Eye (tissue), 1 donor: Measurements from ENCODE around the gene ZNF785.
"Not testable (repeated sequence)": the region's sequence is repeated elsewhere in the genome, so short reads cannot be mapped to it uniquely, and the experiment has no call there.

Experiments used
- DNase-seq: peaks from one replicate; pipeline ENCODE4 v3.0.0-alpha.2; 2015

ZNF785 gene

DNA sequence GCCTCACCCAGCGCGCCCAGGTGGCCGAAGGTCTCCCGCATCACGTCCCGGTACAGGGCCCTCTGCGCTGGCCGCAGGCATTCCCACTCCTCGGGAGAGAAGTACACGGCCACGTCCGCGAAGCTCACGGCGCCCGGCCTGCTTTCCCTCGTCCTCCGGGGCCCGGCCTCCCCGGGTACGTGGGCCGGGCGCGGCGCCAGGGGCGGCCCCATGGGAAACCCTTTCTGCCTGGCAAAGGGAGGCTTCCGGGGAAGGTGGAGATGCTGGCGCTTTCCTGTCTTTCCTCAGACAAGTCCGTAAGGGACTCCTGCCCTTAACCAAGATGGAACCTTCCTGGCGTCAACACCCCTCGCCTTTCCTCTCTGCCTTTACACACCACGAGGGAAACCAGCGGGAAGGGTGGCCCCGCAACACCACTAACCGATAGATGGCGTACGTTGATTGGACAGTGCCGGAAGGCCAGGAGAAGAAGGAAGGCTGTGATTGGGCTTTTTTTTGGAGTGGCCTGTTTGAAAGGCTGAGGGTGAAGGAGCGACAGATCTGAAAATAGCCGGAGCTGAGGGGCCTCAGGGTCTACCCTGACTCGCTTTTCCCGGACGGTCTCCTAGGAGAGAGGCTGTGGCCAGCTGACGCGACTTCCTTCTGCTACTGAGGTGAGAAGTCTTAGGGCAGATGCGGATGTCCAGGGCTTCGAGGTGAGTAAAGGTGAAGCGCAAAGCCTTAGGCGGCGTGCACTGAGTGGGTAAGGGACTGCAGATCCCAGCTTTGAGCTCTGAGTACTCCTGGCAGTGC is at the start of gene ZNF785:
Gene ZNF785, minus strand, starts transcription at position 298 of the 792 bp plus-strand sequence. Its CDS starts 86 bp downstream, at position 212.
- peak; percentile 100 for DNase-seq

DNA sequence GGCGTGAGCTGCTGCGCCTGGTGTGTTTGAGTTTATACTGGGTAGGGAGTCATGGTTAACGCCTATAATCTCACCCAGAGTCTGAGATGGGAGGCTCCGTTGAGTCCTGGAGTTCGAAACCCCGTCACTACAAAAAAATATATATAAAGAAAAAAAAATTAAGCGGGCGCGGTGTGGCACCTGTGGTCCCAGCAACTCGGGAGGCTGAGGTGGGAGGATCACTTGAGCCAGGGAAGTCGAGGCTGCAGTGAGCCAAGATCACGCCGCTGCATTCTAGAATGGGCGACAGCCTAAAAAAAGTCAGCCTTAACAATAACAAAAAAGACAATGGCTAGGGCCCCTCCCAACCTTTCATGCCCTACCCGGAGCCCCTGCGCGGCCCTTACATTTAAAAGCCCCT is 48.0 kb upstream of the ZNF785 start:
- no peak for DNase-seq

DNA sequence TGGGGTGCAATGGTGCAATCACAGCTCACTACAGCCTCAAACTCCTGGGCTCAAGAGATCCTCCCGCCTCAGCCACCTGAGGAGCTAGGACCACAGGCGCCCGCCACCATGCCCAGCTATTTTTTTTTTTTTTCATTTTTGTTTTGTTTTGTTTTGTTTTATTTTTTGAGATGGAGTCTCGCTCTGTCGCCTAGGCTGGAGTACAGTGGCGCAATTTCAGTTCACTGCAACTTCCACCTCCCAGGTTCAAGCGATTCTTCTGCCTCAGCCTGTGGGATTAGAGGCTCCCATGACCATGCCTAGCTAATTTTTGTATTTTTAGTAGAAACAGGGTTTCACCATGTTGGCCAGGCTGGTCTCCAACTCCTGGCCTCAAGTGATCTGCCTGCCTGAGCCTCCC is 47.0 kb upstream of the ZNF785 start:
- not testable (repeated sequence) for DNase-seq

DNA sequence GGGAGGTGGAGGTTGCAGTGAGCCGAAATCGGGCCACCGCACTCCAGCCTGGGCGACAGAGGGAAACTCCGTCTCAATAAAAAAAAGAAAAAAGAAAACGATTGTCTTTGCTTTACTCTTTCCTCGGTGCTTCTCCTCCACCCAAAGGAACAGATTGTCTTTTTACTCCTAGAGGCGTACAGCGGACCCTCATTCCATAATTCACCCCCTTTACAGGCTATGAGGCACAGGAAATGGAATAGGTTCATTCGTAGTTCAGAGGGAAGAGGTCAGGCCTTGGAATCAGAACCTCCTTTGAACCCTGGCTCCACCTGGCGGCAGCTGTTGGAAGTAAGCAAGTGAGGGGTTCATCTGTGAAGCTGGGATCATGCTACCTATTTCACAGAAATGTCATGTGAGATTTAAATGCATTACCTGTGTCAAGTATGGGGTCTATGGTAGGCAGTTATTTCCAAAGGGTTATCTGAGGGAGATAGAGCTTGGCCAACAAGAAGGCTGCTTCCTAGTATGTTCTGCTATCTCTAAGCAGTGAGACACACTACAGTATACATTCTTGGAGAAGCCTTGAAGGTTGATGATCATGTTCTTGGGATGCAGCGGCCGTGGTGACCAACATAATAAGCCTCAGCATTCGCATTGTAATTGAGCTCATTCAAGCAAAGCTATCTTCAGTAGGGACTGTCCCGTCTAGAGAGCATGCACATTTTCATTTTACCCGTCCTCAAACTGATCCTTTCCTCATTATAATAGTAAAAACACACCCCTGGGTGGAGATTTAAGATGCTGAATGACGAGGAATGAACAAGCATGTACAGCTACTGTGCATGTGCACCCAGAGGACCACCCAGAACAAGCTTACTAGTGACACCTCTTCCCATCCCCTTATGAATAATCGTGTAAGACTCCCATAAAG is 43.4 kb upstream of the ZNF785 start:
- DNase-seq: peak; percentile 96

DNA sequence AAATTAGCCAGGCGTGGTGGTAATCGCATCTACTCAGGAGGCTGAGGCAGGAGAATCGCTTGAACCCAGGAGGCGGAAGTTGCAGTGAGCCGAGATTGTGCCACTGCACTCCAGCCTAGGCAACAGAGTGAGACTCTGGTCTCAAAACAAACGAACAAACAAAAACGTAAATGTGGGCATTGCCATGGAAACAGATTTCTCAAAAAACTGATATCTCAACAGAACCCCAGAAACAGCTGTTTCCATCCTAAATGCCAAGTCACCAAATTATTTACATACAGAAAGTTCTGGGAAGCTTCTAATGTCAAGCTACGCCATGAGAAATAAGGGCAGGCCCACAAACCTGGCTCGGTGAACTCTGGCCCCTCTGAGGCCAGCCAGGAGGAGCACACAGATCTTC is 40.7 kb upstream of the ZNF785 start:
- DNase-seq: no peak

DNA sequence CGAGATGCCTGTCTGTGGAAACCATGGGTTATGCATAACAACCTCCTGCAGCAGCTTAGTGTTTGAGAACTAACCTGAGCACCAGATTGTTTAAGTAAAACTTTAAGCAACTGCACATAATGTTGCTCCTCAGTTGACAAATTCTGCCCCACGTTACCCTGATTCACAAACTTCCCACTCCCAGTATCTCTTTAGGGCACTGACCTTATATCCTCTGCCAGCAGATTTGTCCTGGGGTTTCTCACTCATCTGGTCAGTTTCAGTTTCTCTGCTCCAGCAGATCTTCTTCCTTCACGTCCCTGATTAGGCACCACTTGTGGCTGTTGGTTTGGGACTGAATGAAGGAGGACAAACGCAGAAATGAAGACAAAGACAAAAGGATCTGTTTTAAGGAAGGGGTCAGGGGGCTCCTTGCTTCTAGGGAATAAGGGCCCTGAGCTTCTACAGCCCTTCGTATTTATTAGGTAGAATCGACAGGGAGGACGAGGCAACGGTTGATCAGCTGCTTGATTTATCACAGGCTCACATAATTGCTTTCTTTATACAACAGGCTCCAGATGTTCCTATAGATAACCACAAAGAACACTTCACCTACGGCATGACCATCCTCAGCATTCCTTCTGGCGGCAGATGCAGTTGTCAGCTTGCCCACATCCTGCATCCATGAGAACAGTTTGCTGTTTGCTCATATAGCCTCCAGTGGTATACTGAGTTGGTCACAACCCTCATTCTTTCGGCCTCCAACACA is 38.2 kb upstream of the ZNF785 start:
- DNase-seq: no peak

DNA sequence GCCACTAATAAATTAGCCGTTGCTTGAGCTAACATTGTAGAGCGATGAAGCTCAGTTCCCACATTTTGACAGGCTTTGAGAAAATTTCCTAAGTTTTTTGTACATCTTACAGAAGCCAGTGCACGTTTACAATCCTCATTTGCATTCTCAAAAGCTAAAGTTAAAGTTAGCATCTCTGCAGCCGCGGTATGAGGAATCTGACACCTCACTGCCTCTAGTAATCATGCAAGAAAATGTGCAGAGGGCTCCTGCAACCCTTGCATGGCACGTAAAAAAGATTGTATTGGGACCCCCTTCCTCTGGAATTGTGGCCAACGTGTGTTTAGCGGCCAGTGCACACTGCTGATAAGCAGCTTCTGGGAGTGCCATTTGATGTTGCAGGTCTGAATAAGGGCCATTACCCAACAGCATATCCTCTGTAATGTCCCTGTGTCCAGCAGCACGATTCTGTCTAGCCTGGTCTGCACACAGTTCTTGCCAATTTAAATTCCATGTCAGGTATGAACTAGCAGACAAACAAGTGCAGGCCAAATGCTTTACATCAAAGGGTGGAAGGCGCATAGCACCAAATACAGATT is 37.0 kb upstream of the ZNF785 start:
- DNase-seq: no peak

DNA sequence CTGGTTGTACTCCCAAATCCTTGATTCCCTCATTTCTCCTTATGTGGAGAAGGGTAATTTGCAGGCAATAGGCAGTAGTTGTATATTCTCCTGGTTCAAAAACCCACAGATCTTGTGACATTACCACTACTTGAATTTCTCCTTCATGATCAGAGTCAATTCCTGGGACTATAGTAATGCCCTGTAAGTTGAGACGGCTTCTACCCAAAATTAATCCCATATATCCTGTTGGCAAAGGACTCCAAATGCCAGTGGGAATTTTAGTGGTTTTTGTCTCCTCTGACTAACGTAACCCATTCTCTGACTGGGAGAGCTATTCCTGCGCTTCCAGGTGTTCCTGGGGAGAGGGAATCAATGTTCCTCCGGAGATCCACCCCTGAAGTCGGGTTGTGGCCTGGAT is 36.3 kb upstream of the ZNF785 start:
- DNase-seq: no peak

DNA sequence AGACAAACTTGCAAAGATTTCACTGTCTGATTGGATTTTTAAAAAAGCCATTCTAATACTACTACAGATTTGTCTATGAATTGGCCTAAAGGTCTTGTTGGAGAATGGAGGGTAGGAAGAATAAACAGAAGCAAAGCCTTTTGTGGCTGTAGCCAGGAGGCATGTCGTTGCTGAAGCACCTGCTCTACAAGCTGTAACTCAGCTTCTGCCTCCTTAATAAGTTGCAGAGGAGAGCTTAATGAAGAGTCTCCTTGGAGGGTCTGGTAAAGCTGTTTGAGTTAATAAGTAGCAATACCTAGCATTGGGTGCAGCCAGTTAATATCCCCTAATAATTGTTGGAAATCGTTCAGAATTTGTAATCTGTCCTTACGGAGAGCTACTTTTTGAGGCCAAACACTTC is 34.7 kb upstream of the ZNF785 start:
- no peak for DNase-seq

DNA sequence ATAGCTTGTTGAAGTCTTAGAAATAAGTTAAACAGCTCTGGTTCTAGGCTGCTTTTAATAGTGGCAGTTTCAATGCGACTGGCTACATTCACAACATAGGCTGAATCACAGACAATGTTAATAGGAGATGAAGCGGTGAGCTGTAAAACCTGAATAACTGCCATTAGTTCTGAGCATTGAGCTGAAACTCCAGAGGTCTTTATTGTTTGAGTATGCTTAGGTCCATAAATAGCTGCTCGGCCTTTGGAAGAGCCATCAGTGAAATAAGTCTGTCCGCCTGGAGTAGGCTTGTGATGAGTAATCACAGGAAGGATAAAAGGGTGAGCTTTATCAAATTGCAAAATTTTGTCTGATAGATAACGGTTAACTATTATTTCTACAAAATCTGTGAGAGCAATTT is 34.1 kb upstream of the ZNF785 start:
- no peak for DNase-seq

DNA sequence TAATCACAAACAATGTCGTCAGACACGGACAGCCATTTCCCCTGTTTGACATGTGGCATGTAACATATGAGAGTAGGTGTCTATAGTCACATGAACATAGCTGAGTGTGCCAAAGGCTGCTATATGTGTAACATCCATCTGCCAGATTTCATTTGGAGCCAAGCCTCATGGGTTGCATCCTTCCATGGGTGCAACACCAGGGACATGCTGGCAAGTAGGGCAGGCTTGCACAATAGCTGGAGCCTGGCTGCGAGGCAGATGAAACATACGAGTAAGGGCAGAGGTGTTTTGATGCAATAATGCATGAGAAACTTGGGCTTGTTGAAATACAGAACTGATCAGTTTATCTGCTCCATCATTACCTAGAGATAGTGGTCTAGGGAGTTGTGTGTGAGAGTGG is 33.7 kb upstream of the ZNF785 start:
- DNase-seq: no peak

DNA sequence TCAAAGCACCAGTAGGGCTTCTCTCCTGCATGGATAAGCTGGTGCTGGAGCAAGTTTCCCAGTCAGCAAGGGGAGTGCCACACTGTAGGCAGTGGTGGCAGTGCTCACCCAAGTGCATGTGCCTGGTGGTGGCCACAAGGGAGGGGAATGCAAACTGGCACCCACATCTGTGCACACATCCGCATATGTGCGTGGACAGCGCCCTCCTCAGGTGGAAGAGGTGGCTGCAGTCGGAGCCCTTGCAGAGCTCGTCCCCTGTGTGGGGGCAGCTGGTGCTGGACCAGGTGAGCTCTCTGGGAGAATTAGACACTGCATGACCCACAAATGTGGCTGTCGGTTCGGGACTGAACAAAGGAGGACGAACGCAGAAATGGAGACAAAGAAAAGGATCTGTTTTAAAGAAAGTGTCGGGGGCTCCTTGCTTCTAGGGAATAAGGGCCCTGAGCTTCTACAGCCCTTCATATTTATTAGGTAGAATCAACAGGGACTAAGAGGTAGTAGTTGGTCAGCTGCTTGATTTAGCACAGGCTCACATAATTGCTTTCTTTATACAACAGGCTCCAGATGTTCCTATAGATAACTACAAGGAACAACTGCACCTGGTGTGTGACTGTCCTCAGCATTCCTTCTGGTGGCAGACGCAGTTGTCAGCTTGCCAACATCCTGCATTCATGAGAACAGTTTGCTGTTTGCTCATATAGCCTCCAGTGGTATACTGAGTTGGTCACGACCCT is 30.0 kb upstream of the ZNF785 start:
- DNase-seq: peak; percentile 36

DNA sequence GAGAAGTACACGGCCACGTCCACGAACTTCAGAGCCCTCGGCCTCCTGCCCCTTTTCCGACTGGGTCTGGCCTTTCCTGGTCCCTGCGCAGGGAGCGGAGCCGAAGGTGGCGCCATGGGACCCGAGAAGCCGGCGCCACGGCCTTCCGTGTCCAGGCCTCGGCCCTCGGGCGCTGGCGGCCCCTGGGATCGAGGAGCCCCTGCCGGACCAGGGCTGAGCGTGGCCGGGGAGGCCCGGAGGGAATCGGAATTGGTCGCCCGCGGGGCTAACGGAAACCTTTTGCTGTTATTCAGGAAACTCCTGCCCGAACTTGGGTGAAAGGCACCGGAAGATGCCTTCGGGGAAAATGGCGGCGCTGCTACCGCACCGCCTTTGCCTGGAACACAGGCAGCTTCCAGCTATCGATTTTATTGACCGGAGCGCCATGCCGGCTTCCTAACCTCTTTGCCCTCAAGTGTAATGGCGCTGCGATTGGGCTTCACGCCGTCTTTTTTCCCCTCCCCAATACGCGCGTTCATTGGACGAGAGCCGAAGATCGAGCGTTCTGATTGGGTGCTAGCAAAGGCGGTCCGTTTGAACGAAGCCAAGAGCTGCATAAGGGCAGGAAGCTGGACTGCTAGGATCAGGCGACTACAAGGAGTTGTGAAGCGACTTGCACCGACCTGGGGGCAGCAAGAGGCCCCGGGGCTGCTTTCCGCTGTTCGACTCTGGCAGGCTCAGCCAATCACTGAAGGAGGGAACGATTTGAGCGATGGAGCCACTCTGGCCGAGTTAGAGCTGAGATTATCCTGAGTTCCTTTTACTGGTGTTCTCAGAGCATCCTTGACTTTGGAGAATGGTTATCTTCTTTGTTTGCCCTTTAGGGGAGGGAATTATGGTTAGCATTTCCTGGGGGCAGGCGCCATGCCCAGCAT is 24.7 kb upstream of the ZNF785 start, which contains the start of gene ZNF689:
Gene ZNF689, minus strand, starts transcription at position 464 of the 914 bp plus-strand sequence. Its CDS starts 348 bp downstream, at position 116.
- DNase-seq: peak; percentile 100

DNA sequence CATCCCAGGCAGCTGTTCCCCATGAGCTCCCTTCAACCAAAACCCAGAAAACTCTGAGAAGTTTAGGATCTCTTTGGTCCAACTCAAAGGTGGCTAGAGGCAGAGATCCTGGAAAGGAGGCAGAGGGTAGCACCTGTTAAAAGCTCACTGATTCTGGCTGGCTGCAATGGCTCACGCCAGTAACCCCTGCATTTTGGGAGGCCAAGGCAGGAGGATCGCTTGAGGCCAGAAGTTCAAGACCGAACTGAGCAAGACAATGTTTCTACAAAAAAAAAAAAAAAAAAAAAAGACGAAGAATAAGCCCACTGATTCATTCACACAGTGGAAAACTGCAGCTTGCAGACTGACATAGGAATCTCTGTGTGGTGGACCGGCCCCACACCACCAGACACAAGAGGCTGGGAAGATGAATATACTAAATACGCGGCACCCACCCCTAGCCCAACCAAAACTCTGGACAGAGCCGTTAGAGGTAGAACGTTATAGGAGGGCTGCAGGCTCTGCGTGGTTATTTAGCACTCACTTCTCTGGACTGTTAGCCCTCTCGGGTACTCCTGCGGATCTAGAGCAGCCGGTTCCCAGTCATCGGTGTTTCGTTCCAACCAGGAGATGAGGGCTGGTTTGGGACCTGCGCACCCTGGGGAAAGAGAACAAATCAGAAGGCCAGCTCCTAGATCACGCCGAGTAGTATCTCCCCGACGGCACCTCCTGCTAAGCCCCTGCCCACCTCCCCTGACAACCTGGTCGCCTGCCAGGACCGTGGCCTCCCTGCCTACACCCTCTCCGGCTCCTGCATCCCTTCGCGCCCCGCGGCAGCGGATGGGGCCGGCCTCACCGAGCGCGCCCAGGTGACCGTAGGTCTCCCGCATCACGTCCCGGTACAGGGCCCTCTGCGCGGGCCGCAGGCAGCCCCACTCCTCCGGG is 23.8 kb upstream of the ZNF785 start:
- DNase-seq: no peak

DNA sequence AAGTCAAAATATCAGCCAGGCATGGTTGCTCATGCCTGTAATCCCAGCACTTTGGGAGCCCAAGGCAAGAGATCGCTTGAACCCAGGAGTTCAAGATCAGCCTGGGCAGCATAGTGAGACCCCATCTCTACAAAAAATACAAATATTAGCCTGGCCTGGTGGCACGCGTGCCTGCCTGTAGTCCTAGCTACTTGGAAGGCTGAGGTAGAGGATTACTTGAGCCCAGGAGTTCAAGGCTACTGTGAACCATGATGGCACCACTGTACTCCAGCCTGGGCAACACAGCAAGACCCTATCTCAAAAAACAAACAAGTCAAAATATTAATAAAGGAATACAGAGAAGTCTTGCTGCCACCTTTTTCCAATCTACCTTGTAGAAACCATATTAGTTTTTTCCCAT is 20.5 kb upstream of the ZNF785 start:
- no peak for DNase-seq

DNA sequence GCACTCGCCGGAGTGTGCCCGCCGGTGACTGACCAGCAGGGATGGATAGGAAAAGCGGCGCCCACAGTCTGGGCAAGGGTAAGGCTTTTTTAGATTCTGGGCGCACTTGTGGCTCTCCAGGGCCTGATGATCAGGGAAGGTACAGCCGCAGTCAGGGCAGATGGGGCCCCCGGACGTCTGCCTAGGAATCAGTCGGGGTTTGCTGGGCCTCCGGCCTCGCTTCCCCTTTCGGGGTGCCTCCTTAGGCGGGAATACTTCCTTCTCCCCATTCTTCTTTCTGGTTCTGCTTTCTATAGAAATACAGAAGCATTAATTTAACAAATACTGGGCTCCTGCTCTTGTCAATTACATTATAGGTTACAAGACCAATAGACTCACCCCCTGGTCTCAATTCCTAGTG is 19.7 kb upstream of the ZNF785 start:
- DNase-seq: no peak

DNA sequence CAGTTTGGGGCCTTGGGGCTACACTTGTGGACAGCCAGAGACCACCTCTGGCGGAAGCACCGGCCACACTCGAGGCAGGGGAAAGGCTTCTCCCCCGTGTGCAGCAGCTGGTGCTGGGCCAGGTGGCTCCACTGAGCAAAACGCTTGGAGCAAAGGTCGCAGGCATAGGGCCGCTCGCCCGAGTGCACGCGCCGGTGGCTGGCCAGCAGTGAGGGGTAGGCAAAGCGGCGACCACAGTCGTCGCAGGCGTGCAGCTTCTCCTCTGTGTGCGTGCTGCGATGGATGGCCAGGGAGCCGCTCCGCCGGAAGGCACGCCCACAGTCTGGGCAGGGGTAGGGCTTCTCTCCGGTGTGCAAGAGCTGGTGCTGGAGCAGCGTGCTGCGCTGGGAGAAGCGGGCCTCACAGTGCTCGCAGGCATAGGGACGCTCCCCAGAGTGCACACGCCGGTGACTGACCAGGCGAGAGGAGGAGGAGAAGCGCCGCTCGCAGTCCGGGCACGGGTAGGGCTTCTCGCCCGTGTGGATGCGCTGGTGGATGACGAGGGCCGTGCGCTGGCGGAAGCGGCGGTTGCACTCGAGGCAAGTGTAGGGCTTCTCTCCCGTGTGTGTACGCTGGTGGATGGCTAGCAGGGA is 18.9 kb upstream of the ZNF785 start:
- no peak for DNase-seq

DNA sequence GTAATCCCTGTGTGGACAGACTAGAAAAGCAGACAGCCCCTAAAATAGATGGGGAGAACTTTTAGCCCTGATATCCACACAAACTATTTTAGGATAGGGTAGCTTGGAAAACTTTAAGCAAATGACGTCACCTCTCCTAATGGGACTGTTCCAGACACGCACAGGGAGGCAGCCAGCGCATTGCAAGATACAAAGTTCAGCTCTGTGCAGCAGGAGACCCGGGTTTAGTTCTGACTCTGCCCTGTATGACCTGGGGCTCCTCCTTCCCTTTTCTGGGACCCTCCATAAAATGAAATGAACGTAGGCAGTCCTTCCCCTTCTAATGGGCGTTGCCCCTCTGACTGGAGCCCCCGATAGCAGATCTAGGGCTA is 18.4 kb upstream of the ZNF785 start:
- DNase-seq: no peak

DNA sequence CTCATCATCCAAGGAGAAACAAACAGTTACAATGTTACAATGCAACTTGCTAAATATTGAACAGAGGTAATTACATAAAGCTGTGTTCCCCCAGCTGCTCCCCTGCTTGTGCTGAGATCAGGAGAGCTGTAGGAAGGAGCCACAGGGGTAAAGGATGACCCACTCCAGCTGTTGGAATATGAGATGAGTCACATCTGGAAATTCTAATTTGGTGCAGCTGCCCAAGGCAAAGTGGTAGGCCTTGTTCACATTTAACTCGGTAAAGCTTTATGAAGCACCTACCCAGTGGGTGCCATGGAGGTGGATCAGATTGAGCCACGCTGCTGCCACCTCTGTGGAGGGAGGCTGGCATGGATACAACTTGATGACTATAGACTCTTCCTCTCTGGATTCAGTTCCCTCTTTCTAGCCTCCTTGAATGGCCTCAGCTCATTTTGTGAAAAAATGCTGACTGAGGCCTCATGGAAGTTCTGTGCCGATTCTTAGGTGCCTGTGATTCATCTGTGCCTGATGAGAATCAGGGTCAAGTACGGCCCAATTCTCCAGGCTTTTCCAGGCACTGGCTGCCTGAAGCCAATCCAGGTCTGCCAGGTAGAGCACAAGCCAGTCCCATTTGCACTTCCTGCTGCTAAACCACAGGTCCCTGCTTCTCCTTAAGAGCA is 17.2 kb upstream of the ZNF785 start:
- peak; percentile 24 for DNase-seq
